ENCODE data around the gene TNFRSF25. TPM values are rescaled to one million over a fixed set of nuclear protein-coding genes. Genes with fewer than 3 reads are reported as not detected.
A peak's percentile ranks its signal among the peaks of the same experiment; 100 is the strongest.

The TNFRSF25 gene
- total RNA-seq, 1 experiment from 2014 or later: 19.4 TPM

DNA sequence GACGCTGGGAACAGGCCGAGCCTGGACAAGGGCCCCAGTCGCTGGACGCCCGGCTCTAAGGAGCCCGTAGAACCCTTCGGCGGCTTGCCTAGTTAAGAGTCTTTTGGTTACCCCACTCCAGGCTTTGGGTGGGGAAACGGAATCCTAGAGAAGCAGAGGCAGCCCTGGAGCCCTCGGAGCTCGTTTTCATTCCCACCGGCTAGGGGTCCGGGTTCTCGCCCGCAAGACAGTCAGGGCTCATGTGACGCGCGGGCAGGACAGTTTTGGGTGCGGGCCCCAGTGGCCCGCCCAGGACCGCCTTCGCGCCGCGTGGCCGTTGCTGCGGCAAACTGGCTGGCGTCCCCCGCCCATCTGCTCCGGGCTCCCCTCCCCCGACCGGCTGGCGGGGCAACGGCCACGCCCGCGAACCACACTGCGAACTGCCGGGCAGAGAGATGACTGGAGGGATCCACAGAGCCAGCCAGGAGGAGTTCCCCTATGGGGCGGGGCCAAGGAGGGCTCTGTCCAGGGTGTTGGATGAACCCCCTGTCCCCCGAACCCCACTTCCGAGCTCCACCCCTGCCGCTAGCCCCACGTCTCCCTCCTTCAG lies 45.4 kb downstream of the TNFRSF25 start:
- no peak overlapping the region for H2BK20ac ChIP-seq (ENCODE audit: low read depth, low read length, poor library complexity, severe bottlenecking)
- H3K4me2 ChIP-seq (ENCODE audit: insufficient read depth, insufficient read length, low read length): peak overlapping the region; percentile 50
- TF ChIP-seq, protein P1, sequence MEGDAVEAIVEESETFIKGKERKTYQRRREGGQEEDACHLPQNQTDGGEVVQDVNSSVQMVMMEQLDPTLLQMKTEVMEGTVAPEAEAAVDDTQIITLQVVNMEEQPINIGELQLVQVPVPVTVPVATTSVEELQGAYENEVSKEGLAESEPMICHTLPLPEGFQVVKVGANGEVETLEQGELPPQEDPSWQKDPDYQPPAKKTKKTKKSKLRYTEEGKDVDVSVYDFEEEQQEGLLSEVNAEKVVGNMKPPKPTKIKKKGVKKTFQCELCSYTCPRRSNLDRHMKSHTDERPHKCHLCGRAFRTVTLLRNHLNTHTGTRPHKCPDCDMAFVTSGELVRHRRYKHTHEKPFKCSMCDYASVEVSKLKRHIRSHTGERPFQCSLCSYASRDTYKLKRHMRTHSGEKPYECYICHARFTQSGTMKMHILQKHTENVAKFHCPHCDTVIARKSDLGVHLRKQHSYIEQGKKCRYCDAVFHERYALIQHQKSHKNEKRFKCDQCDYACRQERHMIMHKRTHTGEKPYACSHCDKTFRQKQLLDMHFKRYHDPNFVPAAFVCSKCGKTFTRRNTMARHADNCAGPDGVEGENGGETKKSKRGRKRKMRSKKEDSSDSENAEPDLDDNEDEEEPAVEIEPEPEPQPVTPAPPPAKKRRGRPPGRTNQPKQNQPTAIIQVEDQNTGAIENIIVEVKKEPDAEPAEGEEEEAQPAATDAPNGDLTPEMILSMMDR (conservative IDR thresholded peaks at IDR 0.05): no peak
- no peak overlapping the region for H3K56ac ChIP-seq (ENCODE audit: insufficient read length, low read depth, low read length)
- no peaks in the 10 kb centered on the region for H3K4me1 ChIP-seq (ENCODE audit: insufficient read depth, low read length)
- H4K5ac ChIP-seq (ENCODE audit: insufficient read length, low read depth, low read length): no peak overlapping the region
- H3K23ac ChIP-seq (ENCODE audit: insufficient read length, low read depth, low read length): no peak overlapping the region
- H2BK15ac ChIP-seq (ENCODE audit: low read depth, low read length): no peak overlapping the region
- H3K9ac ChIP-seq (ENCODE audit: extremely low read depth, insufficient read length, low read length): no peak overlapping the region
- no peak overlapping the region for H2BK5ac ChIP-seq (ENCODE audit: insufficient read length, low read length)
- H4K8ac ChIP-seq (replicated peaks; ENCODE audit: insufficient read length, low read depth, low read length): no peak overlapping the region
- no peak overlapping the region for H3K4ac ChIP-seq (ENCODE audit: low read depth, low read length)
- Mint-ChIP-seq H3K4me1 (peaks cover 15 to 18% of the 10 kb centered on the region in 2 experiments), H3K27me3 (ENCODE audit: low read depth) (peaks cover 93% of the 10 kb centered on the region), H3K4me3 (peak overlapping the region; percentile 34 to 66; a peak in 4 of 5 replicates), H3K9me3 (peaks cover 0 to 3% of the 10 kb centered on the region in 2 experiments; a peak in 2 of 5 replicates), H3K27ac (no peak overlapping the region), H3K36me3 (ENCODE audit: insufficient read depth in 1 of 3, low read depth in 3 of 3) (no peaks in the 10 kb centered on the region)
- peaks cover 10% of the 10 kb centered on the region for H3K23me2 ChIP-seq (ENCODE audit: insufficient read length, low read depth, low read length, poor library complexity, severe bottlenecking)
- H3K79me2 ChIP-seq (ENCODE audit: insufficient read depth, low read length): no peaks in the 10 kb centered on the region
- no peak overlapping the region for H2AFZ ChIP-seq (ENCODE audit: low read length)
- H4K20me1 ChIP-seq (ENCODE audit: control insufficient read depth, insufficient read depth, insufficient read length): no peaks in the 10 kb centered on the region
- H3K79me1 ChIP-seq (ENCODE audit: insufficient read depth, low read depth, low read length, poor library complexity, severe bottlenecking): no peaks in the 10 kb centered on the region
- H2BK12ac ChIP-seq (ENCODE audit: insufficient read length, low read depth, low read length): no peak overlapping the region
- no peak overlapping the region for H3K18ac ChIP-seq (ENCODE audit: insufficient read length, low read depth, low read length)
- H3K27me3 ChIP-seq (ENCODE audit: insufficient read depth, low read length): peaks cover 77% of the 10 kb centered on the region
- no peak overlapping the region for H2AK5ac ChIP-seq (ENCODE audit: insufficient read length, low read length)
- no peak overlapping the region for H3K27ac ChIP-seq (ENCODE audit: insufficient read length, low read depth, low read length)
- no peaks in the 10 kb centered on the region for H3K9me3 ChIP-seq (ENCODE audit: control insufficient read depth, low read depth, low read length)
- H4K91ac ChIP-seq (ENCODE audit: insufficient read length, low read depth, low read length): no peak overlapping the region
- no CpG with 5 or more reads among the region's 44 CpGs for WGBS (ENCODE audit: extremely low coverage, insufficient read length, low lambda C conversion rate)
- no peak for DNase-seq
- no peak overlapping the region for H3K14ac ChIP-seq (ENCODE audit: insufficient read depth, low read length)
- H3T11ph ChIP-seq (ENCODE audit: low read length): no peak overlapping the region
- H2BK120ac ChIP-seq (ENCODE audit: low read depth, low read length, poor library complexity, severe bottlenecking): no peak overlapping the region

Data from H9 (cell line).